Erythroblast (primary cell): ENCODE data around the gene ITPRID1.

ENCODE experiments used
- GATA1 ChIP-seq: IDR thresholded peaks from 2 replicates; pipeline ENCODE4 v1.6.1; 2011; ENCODE audit warnings: low read depth, mild to moderate bottlenecking, control low read depth, low read length, moderate library complexity
- POLR2A ChIP-seq: IDR thresholded peaks from 2 replicates; pipeline ENCODE4 v1.6.1; 2011; ENCODE audit warnings: mild to moderate bottlenecking, low read length

- no peak for TF ChIP-seq POLR2A
- TF ChIP-seq GATA1 = no peak
These were observed 37.7 kb upstream of the ITPRID1 start for GRCh38 chr7:31476073-31476745.
